ENCODE results near the gene PCDH1. TPM values are rescaled to one million over a fixed set of nuclear protein-coding genes. Genes with fewer than 3 reads are reported as not detected.

Gene PCDH1
- total RNA-seq, 1 donor from 2014 or later = 16.1 TPM

GRCh38 chr5:141869040-141869439, 9.2 kb downstream of the PCDH1 start:
- Histone ChIP-seq H3K27ac (replicated peaks) (no peak overlapping the region), H3K4me3 (no peak overlapping the region), H3K9me3 (replicated peaks) (no peaks in the 10 kb centered on the region), H3K36me3 (peaks cover 35% of the 10 kb centered on the region), H3K27me3 (ENCODE audit: low read depth) (peaks cover 40% of the 10 kb centered on the region), H3K4me1 (peaks cover 56% of the 10 kb centered on the region)
- intact Hi-C loops (cut with micrococcal nuclease) = no loop called here
- no peak for DNase-seq
- no peak for TF ChIP-seq CTCF (IDR thresholded peaks at IDR 0.05; ENCODE audit: borderline replicate concordance)

- DNase-seq = no peak
- H3K27me3 ChIP-seq (ENCODE audit: low read depth) = peaks cover 35% of the 10 kb centered on the region
- no peak for TF ChIP-seq CTCF (IDR thresholded peaks at IDR 0.05; ENCODE audit: borderline replicate concordance)
- H3K4me3 ChIP-seq = no peak overlapping the region
- peaks cover 52% of the 10 kb centered on the region for H3K4me1 ChIP-seq
- H3K9me3 ChIP-seq (replicated peaks) = no peaks in the 10 kb centered on the region
- no peak overlapping the region for H3K27ac ChIP-seq (replicated peaks)
- H3K36me3 ChIP-seq = peaks cover 40% of the 10 kb centered on the region
- intact Hi-C loops (cut with micrococcal nuclease) = no loop called here
Measured at GRCh38 chr5:141868541-141868940, 9.7 kb downstream of the PCDH1 start.

GRCh38 chr5:141867651-141868050, 10.6 kb downstream of the PCDH1 start:
- Histone ChIP-seq H3K4me3 (no peak overlapping the region), H3K27ac (replicated peaks) (peak overlapping the region; percentile 5), H3K9me3 (replicated peaks) (no peaks in the 10 kb centered on the region), H3K27me3 (ENCODE audit: low read depth) (peaks cover 26% of the 10 kb centered on the region), H3K36me3 (peaks cover 49% of the 10 kb centered on the region), H3K4me1 (peaks cover 51% of the 10 kb centered on the region)
- TF ChIP-seq CTCF (IDR thresholded peaks at IDR 0.05; ENCODE audit: borderline replicate concordance) = no peak
- no peak for DNase-seq
- intact Hi-C loops (cut with micrococcal nuclease) = no loop called here

GRCh38 chr5:141867139-141867538, 11.1 kb downstream of the PCDH1 start:
- intact Hi-C loops (cut with micrococcal nuclease) = no loop called here
- H3K36me3 ChIP-seq = peaks cover 54% of the 10 kb centered on the region
- peaks cover 21% of the 10 kb centered on the region for H3K27me3 ChIP-seq (ENCODE audit: low read depth)
- no peak overlapping the region for H3K4me3 ChIP-seq
- no peak overlapping the region for H3K27ac ChIP-seq (replicated peaks)
- no peak for DNase-seq
- no peak for TF ChIP-seq CTCF (IDR thresholded peaks at IDR 0.05; ENCODE audit: borderline replicate concordance)
- H3K4me1 ChIP-seq = peaks cover 51% of the 10 kb centered on the region
- H3K9me3 ChIP-seq (replicated peaks) = no peaks in the 10 kb centered on the region

- H3K4me1 ChIP-seq = peaks cover 46% of the 10 kb centered on the region
- H3K4me3 ChIP-seq = no peak overlapping the region
- peaks cover 57% of the 10 kb centered on the region for H3K36me3 ChIP-seq
- intact Hi-C loops (cut with micrococcal nuclease) = no loop called here
- no peaks in the 10 kb centered on the region for H3K9me3 ChIP-seq (replicated peaks)
- TF ChIP-seq CTCF (IDR thresholded peaks at IDR 0.05; ENCODE audit: borderline replicate concordance) = no peak
- H3K27ac ChIP-seq (replicated peaks) = peak overlapping the region; percentile 23
- no peak for DNase-seq
- H3K27me3 ChIP-seq (ENCODE audit: low read depth) = peaks cover 12% of the 10 kb centered on the region
Measured at GRCh38 chr5:141866096-141866495, 12.1 kb downstream of the PCDH1 start.

GRCh38 chr5:141865406-141865805, 12.8 kb downstream of the PCDH1 start:
- no peak overlapping the region for H3K27ac ChIP-seq (replicated peaks)
- peaks cover 57% of the 10 kb centered on the region for H3K36me3 ChIP-seq
- intact Hi-C loops (cut with micrococcal nuclease) = no loop called here
- peaks cover 39% of the 10 kb centered on the region for H3K4me1 ChIP-seq
- peaks cover 5% of the 10 kb centered on the region for H3K27me3 ChIP-seq (ENCODE audit: low read depth)
- H3K4me3 ChIP-seq = no peak overlapping the region
- no peak for TF ChIP-seq CTCF (IDR thresholded peaks at IDR 0.05; ENCODE audit: borderline replicate concordance)
- H3K9me3 ChIP-seq (replicated peaks) = no peaks in the 10 kb centered on the region
- no peak for DNase-seq
